Measurements from ENCODE around the gene ATOH8.

Gene ATOH8

GRCh38 chr2:85791704-85792565, 38.1 kb downstream of the ATOH8 start:
- no peaks in the 10 kb centered on the region for H3K36me3 ChIP-seq (ENCODE audit: control insufficient read depth in 2 of 2, insufficient read depth in 2 of 2, low read length in 2 of 2)
- no peak overlapping the region for H3K9ac ChIP-seq (ENCODE audit: low read depth in 1 of 2, low read length in 2 of 2)
- no peak overlapping the region for H3K4me3 ChIP-seq (ENCODE audit: low read length in 2 of 2)
- no peak overlapping the region for H3K27ac ChIP-seq (ENCODE audit: low read depth in 2 of 2, low read length in 2 of 2)
- H3K27me3 ChIP-seq (ENCODE audit: control insufficient read depth in 2 of 2, insufficient read depth in 2 of 2, low read length in 2 of 2), result no peaks in the 10 kb centered on the region
- H3K9me3 ChIP-seq (ENCODE audit: control insufficient read depth in 2 of 2, low read length in 2 of 2), result no peaks in the 10 kb centered on the region
- peaks cover 0 to 3% of the 10 kb centered on the region in 2 donors for H3K4me1 ChIP-seq (ENCODE audit: control insufficient read depth in 2 of 2, insufficient read depth in 2 of 2, low read length in 2 of 2)

- Histone ChIP-seq H3K36me3 (ENCODE audit: control insufficient read depth in 2 of 2, insufficient read depth in 2 of 2, low read length in 2 of 2) (no peaks in the 10 kb centered on the region), H3K4me3 (ENCODE audit: low read length in 2 of 2) (no peak overlapping the region), H3K27me3 (ENCODE audit: control insufficient read depth in 2 of 2, insufficient read depth in 2 of 2, low read length in 2 of 2) (no peaks in the 10 kb centered on the region), H3K9me3 (ENCODE audit: control insufficient read depth in 2 of 2, low read length in 2 of 2) (no peaks in the 10 kb centered on the region), H3K9ac (ENCODE audit: low read depth in 1 of 2, low read length in 2 of 2) (no peak overlapping the region), H3K27ac (ENCODE audit: low read depth in 2 of 2, low read length in 2 of 2) (no peak overlapping the region), H3K4me1 (ENCODE audit: control insufficient read depth in 2 of 2, insufficient read depth in 2 of 2, low read length in 2 of 2) (peaks cover 0 to 3% of the 10 kb centered on the region in 2 donors)
Observed at GRCh38 chr2:85792783-85793441, 39.1 kb downstream of the ATOH8 start.

GRCh38 chr2:85793584-85793983, 39.8 kb downstream of the ATOH8 start:
- H3K27ac ChIP-seq (ENCODE audit: low read depth in 2 of 2, low read length in 2 of 2), result no peak overlapping the region
- no peaks in the 10 kb centered on the region for H3K27me3 ChIP-seq (ENCODE audit: control insufficient read depth in 2 of 2, insufficient read depth in 2 of 2, low read length in 2 of 2)
- no peak overlapping the region for H3K4me3 ChIP-seq (ENCODE audit: low read length in 2 of 2)
- H3K9me3 ChIP-seq (ENCODE audit: control insufficient read depth in 2 of 2, low read length in 2 of 2), result no peaks in the 10 kb centered on the region
- H3K4me1 ChIP-seq (ENCODE audit: control insufficient read depth in 2 of 2, insufficient read depth in 2 of 2, low read length in 2 of 2), result peaks cover 0 to 3% of the 10 kb centered on the region in 2 donors
- H3K9ac ChIP-seq (ENCODE audit: low read depth in 1 of 2, low read length in 2 of 2), result no peak overlapping the region
- H3K36me3 ChIP-seq (ENCODE audit: control insufficient read depth in 2 of 2, insufficient read depth in 2 of 2, low read length in 2 of 2), result no peaks in the 10 kb centered on the region

GRCh38 chr2:85794038-85794441, 40.2 kb downstream of the ATOH8 start:
- Histone ChIP-seq H3K4me3 (ENCODE audit: low read length in 2 of 2) (no peak overlapping the region), H3K27ac (ENCODE audit: low read depth in 2 of 2, low read length in 2 of 2) (no peak overlapping the region), H3K27me3 (ENCODE audit: control insufficient read depth in 2 of 2, insufficient read depth in 2 of 2, low read length in 2 of 2) (no peaks in the 10 kb centered on the region), H3K9me3 (ENCODE audit: control insufficient read depth in 2 of 2, low read length in 2 of 2) (no peaks in the 10 kb centered on the region), H3K36me3 (ENCODE audit: control insufficient read depth in 2 of 2, insufficient read depth in 2 of 2, low read length in 2 of 2) (no peaks in the 10 kb centered on the region), H3K9ac (ENCODE audit: low read depth in 1 of 2, low read length in 2 of 2) (no peak overlapping the region), H3K4me1 (ENCODE audit: control insufficient read depth in 2 of 2, insufficient read depth in 2 of 2, low read length in 2 of 2) (peaks cover 0 to 3% of the 10 kb centered on the region in 2 donors)

GRCh38 chr2:85794491-85795121, 40.8 kb downstream of the ATOH8 start:
- Histone ChIP-seq H3K4me1 (ENCODE audit: control insufficient read depth in 2 of 2, insufficient read depth in 2 of 2, low read length in 2 of 2) (peaks cover 0 to 3% of the 10 kb centered on the region in 2 donors), H3K27ac (ENCODE audit: low read depth in 2 of 2, low read length in 2 of 2) (no peak overlapping the region), H3K9ac (ENCODE audit: low read depth in 1 of 2, low read length in 2 of 2) (no peak overlapping the region), H3K9me3 (ENCODE audit: control insufficient read depth in 2 of 2, low read length in 2 of 2) (no peaks in the 10 kb centered on the region), H3K27me3 (ENCODE audit: control insufficient read depth in 2 of 2, insufficient read depth in 2 of 2, low read length in 2 of 2) (no peaks in the 10 kb centered on the region), H3K36me3 (ENCODE audit: control insufficient read depth in 2 of 2, insufficient read depth in 2 of 2, low read length in 2 of 2) (no peaks in the 10 kb centered on the region), H3K4me3 (ENCODE audit: low read length in 2 of 2) (no peak overlapping the region)

- Histone ChIP-seq H3K9ac (ENCODE audit: low read depth in 1 of 2, low read length in 2 of 2) (no peak overlapping the region), H3K4me1 (ENCODE audit: control insufficient read depth in 2 of 2, insufficient read depth in 2 of 2, low read length in 2 of 2) (peaks cover 0 to 3% of the 10 kb centered on the region in 2 donors), H3K36me3 (ENCODE audit: control insufficient read depth in 2 of 2, insufficient read depth in 2 of 2, low read length in 2 of 2) (no peaks in the 10 kb centered on the region), H3K27me3 (ENCODE audit: control insufficient read depth in 2 of 2, insufficient read depth in 2 of 2, low read length in 2 of 2) (no peaks in the 10 kb centered on the region), H3K27ac (ENCODE audit: low read depth in 2 of 2, low read length in 2 of 2) (no peak overlapping the region), H3K4me3 (ENCODE audit: low read length in 2 of 2) (no peak overlapping the region), H3K9me3 (ENCODE audit: control insufficient read depth in 2 of 2, low read length in 2 of 2) (no peaks in the 10 kb centered on the region)
Observed at GRCh38 chr2:85795331-85796045, 41.7 kb downstream of the ATOH8 start.

GRCh38 chr2:85796046-85796340, 42.2 kb downstream of the ATOH8 start:
- H3K27ac ChIP-seq (ENCODE audit: low read depth in 2 of 2, low read length in 2 of 2), result no peak overlapping the region
- H3K4me1 ChIP-seq (ENCODE audit: control insufficient read depth in 2 of 2, insufficient read depth in 2 of 2, low read length in 2 of 2), result peaks cover 0 to 3% of the 10 kb centered on the region in 2 donors
- no peak overlapping the region for H3K9ac ChIP-seq (ENCODE audit: low read depth in 1 of 2, low read length in 2 of 2)
- no peak overlapping the region for H3K4me3 ChIP-seq (ENCODE audit: low read length in 2 of 2)
- H3K36me3 ChIP-seq (ENCODE audit: control insufficient read depth in 2 of 2, insufficient read depth in 2 of 2, low read length in 2 of 2), result no peaks in the 10 kb centered on the region
- peaks cover 0 to 1% of the 10 kb centered on the region in 2 donors for H3K9me3 ChIP-seq (ENCODE audit: control insufficient read depth in 2 of 2, low read length in 2 of 2)
- no peaks in the 10 kb centered on the region for H3K27me3 ChIP-seq (ENCODE audit: control insufficient read depth in 2 of 2, insufficient read depth in 2 of 2, low read length in 2 of 2)

GRCh38 chr2:85796341-85797262, 42.8 kb downstream of the ATOH8 start:
- no peak overlapping the region for H3K27ac ChIP-seq (ENCODE audit: low read depth in 2 of 2, low read length in 2 of 2)
- H3K9ac ChIP-seq (ENCODE audit: low read depth in 1 of 2, low read length in 2 of 2), result no peak overlapping the region
- H3K4me1 ChIP-seq (ENCODE audit: control insufficient read depth in 2 of 2, insufficient read depth in 2 of 2, low read length in 2 of 2), result peaks cover 0 to 3% of the 10 kb centered on the region in 2 donors
- no peaks in the 10 kb centered on the region for H3K36me3 ChIP-seq (ENCODE audit: control insufficient read depth in 2 of 2, insufficient read depth in 2 of 2, low read length in 2 of 2)
- H3K4me3 ChIP-seq (ENCODE audit: low read length in 2 of 2), result no peak overlapping the region
- H3K9me3 ChIP-seq (ENCODE audit: control insufficient read depth in 2 of 2, low read length in 2 of 2), result peaks cover 0 to 4% of the 10 kb centered on the region in 2 donors
- H3K27me3 ChIP-seq (ENCODE audit: control insufficient read depth in 2 of 2, insufficient read depth in 2 of 2, low read length in 2 of 2), result no peaks in the 10 kb centered on the region

- H3K36me3 ChIP-seq (ENCODE audit: control insufficient read depth in 2 of 2, insufficient read depth in 2 of 2, low read length in 2 of 2), result no peaks in the 10 kb centered on the region
- peaks cover 0 to 6% of the 10 kb centered on the region in 2 donors for H3K9me3 ChIP-seq (ENCODE audit: control insufficient read depth in 2 of 2, low read length in 2 of 2)
- H3K9ac ChIP-seq (ENCODE audit: low read depth in 1 of 2, low read length in 2 of 2), result no peak overlapping the region
- H3K27me3 ChIP-seq (ENCODE audit: control insufficient read depth in 2 of 2, insufficient read depth in 2 of 2, low read length in 2 of 2), result no peaks in the 10 kb centered on the region
- no peak overlapping the region for H3K4me3 ChIP-seq (ENCODE audit: low read length in 2 of 2)
- H3K4me1 ChIP-seq (ENCODE audit: control insufficient read depth in 2 of 2, insufficient read depth in 2 of 2, low read length in 2 of 2), result peaks cover 0 to 3% of the 10 kb centered on the region in 2 donors
- no peak overlapping the region for H3K27ac ChIP-seq (ENCODE audit: low read depth in 2 of 2, low read length in 2 of 2)
Observed at GRCh38 chr2:85797263-85797660, 43.5 kb downstream of the ATOH8 start.

Data from mucosa of rectum (tissue), 2 donors.